ES-I3 (cell line): ENCODE results near the gene DISC1.
"Not testable (repeated sequence)": the region's sequence is repeated elsewhere in the genome, so short reads cannot be mapped to it uniquely, and the experiment has no call there.

Experiments used
- H3K36me3 ChIP-seq: 2 replicates; pipeline ENCODE4 v1.6.1; 2013; ENCODE audit warnings: mild to moderate bottlenecking, low read length, control low read depth, moderate library complexity; ENCODE audit not compliant: insufficient read depth
- H3K4me1 ChIP-seq: 2 replicates; pipeline ENCODE4 v1.6.1; 2013; ENCODE audit warnings: mild to moderate bottlenecking, control low read depth, low read length; ENCODE audit not compliant: insufficient read depth
- H3K9ac ChIP-seq: 2 replicates; pipeline ENCODE4 v1.6.1; 2013; ENCODE audit warnings: low read depth, mild to moderate bottlenecking, low read length, moderate library complexity
- H3K9me3 ChIP-seq: 2 replicates; pipeline ENCODE4 v1.6.1; 2013; ENCODE audit warnings: mild to moderate bottlenecking, low read length, moderate library complexity; ENCODE audit not compliant: control insufficient read depth, insufficient read depth

Gene DISC1

DNA sequence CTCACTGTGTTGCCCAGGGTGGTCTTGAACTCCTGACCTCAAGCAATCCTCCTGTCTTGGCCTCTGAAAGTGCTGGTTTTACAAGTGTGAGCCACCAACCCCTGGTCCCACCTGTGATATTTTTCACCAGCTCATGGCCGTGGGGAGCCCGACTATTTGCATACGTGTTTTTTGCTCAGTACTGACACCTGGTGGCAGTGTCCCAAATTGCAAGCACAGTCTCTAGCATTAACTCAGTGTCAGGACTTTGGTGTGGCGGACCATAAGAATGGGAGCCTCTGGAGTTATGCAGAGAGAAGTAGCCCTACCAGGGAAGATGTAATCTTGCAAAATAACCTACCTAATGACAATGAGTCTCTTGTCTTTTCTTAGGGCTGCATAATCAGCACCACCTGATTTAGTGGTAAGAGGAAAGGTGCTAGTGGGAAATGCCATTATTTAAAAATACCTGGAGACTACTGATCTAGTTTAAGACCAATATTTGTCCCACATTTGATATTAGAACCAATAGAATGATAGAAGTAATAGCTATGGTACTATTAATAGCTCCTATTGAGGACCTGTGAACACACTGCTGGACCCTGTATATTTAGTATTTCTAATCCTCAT, 305.4 kb downstream of the DISC1 start:
- H3K9ac ChIP-seq = no peak overlapping the region
- H3K4me1 ChIP-seq = peaks cover 10% of the 10 kb centered on the region
- peaks cover 7% of the 10 kb centered on the region for H3K9me3 ChIP-seq
- no peaks in the 10 kb centered on the region for H3K36me3 ChIP-seq

DNA sequence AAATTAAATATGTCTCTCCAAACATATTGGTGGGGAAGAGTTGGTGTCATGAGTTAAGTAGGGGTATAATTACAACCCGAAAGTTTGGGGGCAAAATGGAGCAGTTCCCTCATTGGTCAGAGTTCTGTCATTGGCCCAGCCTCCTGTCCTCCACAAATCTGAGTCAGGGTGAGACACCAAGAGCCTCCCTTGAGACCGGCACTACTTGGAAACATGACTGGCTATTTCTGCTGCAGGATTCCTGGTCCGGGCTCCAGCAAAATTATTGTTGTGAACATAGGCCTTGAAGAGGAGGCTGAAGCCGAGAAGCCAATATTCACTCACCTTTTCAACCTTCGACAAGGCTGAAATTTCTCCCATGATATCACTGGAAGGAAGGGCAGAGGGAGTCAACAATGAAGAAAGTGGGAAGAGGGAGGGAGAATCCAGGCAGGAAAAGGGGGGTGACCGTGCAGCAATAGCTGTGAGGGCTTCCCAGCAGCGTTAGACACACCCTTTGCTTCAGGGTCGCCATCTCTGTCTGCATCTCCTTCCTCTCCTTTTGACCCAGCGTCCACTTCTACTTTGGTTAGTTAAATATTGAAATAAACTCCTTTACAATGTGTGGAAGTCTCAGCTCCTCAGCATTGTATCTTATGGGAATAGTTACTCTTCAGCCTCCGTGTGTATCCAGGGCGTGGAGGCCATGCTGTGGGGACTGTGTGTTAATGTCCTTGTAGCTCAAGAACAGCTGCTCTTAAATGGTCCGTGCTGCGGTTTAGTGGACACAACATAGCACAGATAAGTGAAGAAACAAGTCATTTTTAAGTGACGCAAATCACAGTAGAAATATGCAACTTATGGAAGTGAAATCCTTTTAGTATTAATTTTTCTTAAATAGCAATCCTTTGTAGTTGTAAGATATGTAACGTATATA, 307.4 kb downstream of the DISC1 start:
- H3K4me1 ChIP-seq = peaks cover 13% of the 10 kb centered on the region
- H3K9me3 ChIP-seq = peaks cover 7% of the 10 kb centered on the region
- no peak overlapping the region for H3K9ac ChIP-seq
- no peaks in the 10 kb centered on the region for H3K36me3 ChIP-seq

DNA sequence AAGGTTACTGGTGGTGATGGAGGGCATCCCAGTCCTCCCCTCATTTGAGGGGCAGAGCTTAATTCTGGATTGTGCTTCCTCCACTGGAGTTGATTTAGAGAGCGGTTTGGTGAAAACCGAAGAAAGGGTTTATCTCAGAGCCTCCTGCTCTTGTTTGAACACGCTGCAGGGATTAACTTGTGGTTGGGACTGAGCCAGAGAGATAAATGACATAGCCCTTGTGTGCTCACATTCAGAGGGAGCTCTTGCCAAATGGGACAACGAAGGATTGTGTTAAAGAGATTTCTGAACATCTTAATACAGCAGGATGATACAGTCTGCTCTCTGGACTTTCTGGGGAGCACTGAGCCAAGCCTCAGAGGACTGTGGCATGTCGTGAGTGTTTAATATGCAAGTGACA, 308.2 kb downstream of the DISC1 start:
- Histone ChIP-seq H3K9ac (no peak overlapping the region), H3K4me1 (peaks cover 5% of the 10 kb centered on the region; the same call in 1 of the 2 replicates), H3K36me3 (no peaks in the 10 kb centered on the region), H3K9me3 (peaks cover 7% of the 10 kb centered on the region)

DNA sequence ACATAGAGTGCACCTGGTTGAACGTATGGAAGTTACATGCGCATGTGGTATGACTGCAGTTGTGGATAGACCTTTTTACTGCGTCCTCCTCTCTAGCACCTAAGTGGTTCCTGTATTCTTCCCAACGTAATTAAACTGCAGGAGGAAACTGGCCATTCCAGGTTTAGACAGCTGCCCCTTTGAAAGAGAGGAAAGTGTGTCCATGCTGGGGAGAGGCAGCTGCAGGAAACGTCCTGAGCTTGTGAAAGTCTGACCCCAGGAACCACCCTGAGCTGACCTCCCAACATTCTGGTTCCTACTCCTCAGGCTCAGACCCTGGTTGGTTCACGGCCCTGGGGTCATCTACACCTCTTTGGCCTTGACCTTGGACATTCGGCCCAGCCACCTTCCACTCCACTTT, 309.3 kb downstream of the DISC1 start:
- Histone ChIP-seq H3K4me1 (0 out of 2 replicates have a peak, but pooled peaks cover 4% of the 10 kb centered on the region), H3K9ac (no peak overlapping the region), H3K36me3 (no peaks in the 10 kb centered on the region), H3K9me3 (peaks cover 7% of the 10 kb centered on the region)

DNA sequence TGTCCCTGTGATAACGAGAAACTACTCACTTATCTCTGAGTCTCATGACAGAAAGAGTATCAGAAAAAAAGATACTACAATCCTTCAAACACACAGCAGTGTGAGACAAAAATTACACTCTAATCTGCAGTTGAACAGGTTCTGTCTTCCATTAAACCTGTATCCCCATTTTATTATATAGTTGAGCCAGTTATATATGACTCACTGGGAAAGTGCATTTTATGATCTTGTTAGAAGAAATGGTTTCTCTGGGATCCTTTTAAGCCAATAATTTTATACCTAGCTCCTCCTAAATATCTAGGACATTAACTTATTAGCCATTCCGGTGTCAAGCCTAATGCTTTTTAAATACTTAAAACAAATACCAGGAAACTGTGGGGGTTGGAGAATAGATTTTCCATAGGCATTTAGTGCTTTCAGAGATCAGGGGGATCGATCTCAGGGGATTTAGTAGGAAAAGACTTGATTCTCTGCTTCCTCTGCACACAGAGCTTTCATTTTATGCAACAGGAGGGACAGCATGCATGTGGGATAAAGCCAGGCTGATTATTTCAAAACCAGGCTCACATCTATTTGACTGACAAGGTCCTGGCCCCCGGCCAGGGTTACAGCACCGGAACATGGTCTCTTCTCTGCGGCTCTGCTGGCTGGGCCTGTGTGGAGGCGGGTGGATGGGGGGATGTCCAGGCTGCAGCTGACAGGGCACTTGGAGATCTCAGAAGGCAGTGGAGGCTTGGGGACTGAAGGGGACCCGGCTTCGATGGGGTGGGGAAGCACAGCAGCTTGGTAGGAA, 310.6 kb downstream of the DISC1 start:
- Histone ChIP-seq H3K4me1 (0 out of 2 replicates have a peak, but pooled peaks cover 4% of the 10 kb centered on the region), H3K9ac (no peak overlapping the region), H3K9me3 (peaks cover 3% of the 10 kb centered on the region; the same call in 1 of the 2 replicates), H3K36me3 (no peaks in the 10 kb centered on the region)

DNA sequence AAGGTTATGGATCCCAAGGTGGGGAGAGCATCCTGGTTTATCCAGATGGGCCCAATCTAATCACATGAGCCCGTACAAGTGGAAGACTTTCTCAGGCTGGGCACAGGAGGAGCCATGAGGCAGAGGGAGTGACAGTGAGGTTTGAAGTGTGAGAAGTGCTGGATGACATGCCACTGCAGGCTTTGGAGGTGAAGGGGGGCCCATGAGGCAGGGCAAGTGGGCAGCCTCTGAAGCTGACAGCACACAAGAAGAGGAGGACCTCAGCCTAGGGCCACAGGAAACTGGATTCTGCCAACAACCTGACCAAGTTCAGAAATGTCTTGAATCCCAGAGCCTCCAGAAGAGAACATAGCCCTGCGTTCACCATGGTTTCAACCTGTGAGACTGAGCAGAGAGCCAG, 311.6 kb downstream of the DISC1 start:
- H3K9ac ChIP-seq = no peak overlapping the region
- no peaks in the 10 kb centered on the region for H3K9me3 ChIP-seq
- no peaks in the 10 kb centered on the region for H3K36me3 ChIP-seq
- H3K4me1 ChIP-seq = 0 out of 2 replicates have a peak, but pooled peaks cover 4% of the 10 kb centered on the region

DNA sequence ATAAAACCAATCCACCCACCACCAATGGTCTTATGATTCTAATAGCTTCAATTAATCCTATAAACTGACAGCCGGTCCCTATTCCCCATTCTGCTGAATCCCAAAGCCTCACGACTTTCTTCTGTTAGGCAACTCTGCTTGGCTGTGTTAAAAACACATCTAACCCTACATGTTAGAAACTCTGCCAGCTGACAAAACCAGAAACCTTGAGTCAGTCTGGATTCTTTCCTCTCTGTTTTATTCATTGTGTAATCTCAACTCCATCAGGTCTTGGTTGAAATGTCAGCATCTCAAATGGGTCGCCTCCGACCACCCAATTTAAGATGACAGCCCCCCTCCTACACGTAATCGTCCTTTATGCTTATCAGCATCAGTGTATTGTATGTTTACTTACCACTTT, 312.1 kb downstream of the DISC1 start:
- H3K36me3 ChIP-seq = no peaks in the 10 kb centered on the region
- no peaks in the 10 kb centered on the region for H3K9me3 ChIP-seq
- H3K4me1 ChIP-seq = 0 out of 2 replicates have a peak, but pooled peaks cover 4% of the 10 kb centered on the region
- H3K9ac ChIP-seq = no peak overlapping the region

DNA sequence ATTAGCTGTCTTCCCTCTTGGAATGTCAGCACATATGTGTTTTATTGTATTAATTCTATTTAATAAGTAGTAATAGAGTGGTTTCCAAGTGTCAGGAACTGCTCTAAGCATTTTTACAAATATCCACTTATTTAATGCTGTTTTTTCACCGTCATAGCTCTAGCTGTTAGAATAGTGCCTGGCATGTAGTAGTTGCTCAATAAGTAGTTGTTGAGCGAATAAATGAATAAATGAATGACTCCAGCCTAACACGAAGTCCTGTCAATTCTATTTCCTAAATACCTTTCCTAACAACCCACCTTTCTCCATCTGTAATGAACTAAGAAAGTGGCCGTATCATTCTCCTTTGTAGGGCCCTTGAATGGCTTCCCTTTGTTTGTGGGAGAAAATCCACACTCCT, 312.5 kb downstream of the DISC1 start:
- 0 out of 2 replicates have a peak, but pooled peaks cover 4% of the 10 kb centered on the region for H3K4me1 ChIP-seq
- no peaks in the 10 kb centered on the region for H3K9me3 ChIP-seq
- no peaks in the 10 kb centered on the region for H3K36me3 ChIP-seq
- no peak overlapping the region for H3K9ac ChIP-seq

DNA sequence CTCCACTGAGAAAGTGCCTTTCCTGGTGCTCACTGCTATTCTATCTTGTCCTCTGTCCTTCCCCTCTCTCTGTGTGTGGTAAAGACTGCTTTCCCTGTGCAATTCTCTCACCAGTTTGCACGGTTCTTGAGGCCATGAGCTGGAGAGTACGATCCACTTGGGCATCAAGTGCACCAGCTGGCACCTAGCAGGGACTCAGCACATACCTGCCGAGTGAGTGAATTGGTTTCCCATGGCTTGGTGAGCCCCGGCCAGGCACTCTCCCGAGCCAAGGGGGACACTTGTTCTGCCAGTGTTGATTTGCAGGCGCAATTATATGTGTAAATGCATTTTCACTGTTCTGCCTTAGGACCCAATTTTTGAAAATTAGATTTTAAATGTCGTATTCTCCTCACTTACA, 313.5 kb downstream of the DISC1 start:
- H3K9me3 ChIP-seq = no peaks in the 10 kb centered on the region
- 0 out of 2 replicates have a peak, but pooled peaks cover 4% of the 10 kb centered on the region for H3K4me1 ChIP-seq
- no peaks in the 10 kb centered on the region for H3K36me3 ChIP-seq
- no peak overlapping the region for H3K9ac ChIP-seq

DNA sequence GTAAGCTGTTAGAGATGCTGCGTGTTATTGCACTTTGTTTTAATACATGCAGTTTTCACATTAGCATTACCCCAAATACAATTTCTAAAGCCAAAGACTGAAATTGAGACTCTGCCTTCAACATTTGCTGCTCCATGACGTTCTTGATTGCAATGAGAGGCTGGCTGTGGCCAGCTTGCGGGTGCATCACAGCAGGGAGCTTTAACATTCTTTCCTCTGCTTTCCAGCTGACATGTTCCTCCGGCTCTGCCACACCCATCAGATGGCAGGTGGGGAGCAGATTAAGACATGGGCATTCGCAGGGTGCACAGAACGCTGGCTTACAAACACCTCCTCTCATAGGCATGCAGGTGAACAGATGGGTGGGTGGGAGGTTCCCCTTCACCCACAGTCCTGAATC, 314.1 kb downstream of the DISC1 start:
- Histone ChIP-seq H3K36me3 (no peaks in the 10 kb centered on the region), H3K9me3 (no peaks in the 10 kb centered on the region), H3K4me1 (0 out of 2 replicates have a peak, but pooled peaks cover 4% of the 10 kb centered on the region), H3K9ac (no peak overlapping the region)

DNA sequence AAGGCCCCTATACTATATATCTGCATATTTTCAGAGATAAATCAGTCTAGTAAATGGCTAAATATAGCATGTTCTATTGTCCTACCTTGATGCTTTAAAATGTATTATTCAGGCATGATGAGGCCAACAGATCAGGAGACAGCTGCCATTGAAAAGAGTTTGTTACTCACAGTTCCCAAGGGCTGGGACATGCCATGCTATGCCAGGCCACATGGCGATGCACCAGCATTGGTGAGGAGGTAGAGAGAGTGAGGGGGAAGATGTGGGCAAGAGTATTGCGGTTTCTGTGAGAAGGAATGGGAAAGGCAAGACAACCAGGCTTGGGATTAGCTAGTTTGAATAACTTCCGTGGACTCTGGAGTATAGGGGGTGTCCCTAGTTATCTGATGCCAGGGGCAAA, 316.5 kb downstream of the DISC1 start:
- no peaks in the 10 kb centered on the region for H3K4me1 ChIP-seq
- no peak overlapping the region for H3K9ac ChIP-seq
- H3K9me3 ChIP-seq = no peaks in the 10 kb centered on the region
- no peaks in the 10 kb centered on the region for H3K36me3 ChIP-seq

DNA sequence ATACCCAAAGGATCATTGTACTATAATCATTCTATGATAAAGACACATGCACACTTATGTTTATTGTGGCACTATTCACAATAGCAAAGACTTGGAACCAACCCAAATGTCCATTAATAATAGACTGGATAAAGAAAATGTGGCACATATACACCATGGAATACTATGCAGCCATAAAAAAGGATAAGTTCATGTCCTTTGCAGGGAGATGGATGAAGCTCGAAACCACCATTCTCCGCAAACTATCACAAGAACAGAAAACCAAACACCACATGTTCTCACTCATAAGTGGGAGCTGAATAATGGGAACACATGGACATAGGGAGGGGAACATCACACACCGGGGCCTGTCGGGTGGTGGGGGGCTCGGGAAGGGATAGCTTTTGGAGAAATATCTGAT, 321.5 kb downstream of the DISC1 start:
- not testable (repeated sequence) for H3K9me3 ChIP-seq, H3K4me1 ChIP-seq, H3K36me3 ChIP-seq, H3K9ac ChIP-seq

DNA sequence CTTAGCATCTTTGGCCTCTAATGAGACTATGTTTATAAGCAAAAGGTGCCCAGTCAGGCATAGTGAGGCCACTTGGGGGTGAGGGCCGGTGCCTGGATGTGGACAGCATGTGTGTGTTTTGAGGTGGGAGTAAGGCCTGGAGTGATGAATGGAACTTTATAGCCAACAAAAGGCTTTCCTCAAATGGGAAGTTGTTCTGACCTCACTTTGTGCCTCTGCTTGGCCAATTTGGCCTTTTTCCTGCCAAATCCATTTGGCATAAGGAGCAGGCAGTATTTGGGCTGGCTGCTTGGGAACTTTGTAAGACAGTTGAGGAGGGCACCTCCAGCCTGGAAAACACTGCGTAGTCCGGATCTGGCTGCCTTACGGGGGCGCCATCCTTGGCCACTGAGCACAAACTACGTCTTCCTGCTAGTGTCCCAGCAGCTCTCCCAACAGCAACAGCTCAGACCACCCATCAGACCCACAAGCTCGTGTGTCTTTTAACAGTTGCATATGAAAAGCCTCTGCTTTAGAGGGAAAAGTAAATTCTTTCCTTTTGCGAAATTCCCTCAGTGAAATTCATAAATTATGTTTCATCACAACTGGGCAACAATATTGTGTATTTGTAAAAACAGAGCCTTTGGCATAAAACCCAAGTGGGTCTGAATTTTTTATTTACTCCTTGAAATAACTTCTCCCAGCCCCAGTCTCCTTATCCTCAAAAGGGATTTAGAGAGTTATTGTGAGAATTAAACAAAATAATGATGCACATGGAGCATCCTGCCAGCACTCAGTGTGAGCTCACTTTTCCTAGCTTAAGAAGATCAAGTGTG, 322.9 kb downstream of the DISC1 start:
- H3K9me3 ChIP-seq = peaks cover 3% of the 10 kb centered on the region; the same call in 1 of the 2 replicates
- no peak overlapping the region for H3K9ac ChIP-seq
- peaks cover 8% of the 10 kb centered on the region; the same call in 1 of the 2 replicates for H3K4me1 ChIP-seq
- no peaks in the 10 kb centered on the region for H3K36me3 ChIP-seq
